GM21723 (cell line): ENCODE data around the gene GP5.

Source experiments
- ATAC-seq: cut with Tn5 transposase; IDR thresholded peaks from one replicate; pipeline ENCODE4 v1.9.1; 2021; ENCODE audit warnings: mild to moderate bottlenecking, moderate library complexity; ENCODE audit not compliant: unreplicated experiment

The GP5 gene

GRCh38 chr3:194399166-194399565, at the start of gene GP5:
TSS of gene GP5 (minus strand) at chr3:194399266. CDS start at chr3:194398282, 984 bp downstream.
- ATAC-seq, result no peak

GRCh38 chr3:194447657-194448056, 48.6 kb upstream of the GP5 start:
- no peak for ATAC-seq

- no peak for ATAC-seq
Observed at GRCh38 chr3:194447161-194447560, 48.1 kb upstream of the GP5 start.

- no peak for ATAC-seq
Observed at GRCh38 chr3:194446754-194447153, 47.7 kb upstream of the GP5 start.

GRCh38 chr3:194446172-194446571, 47.1 kb upstream of the GP5 start:
- ATAC-seq, result no peak

- no peak for ATAC-seq
Observed at GRCh38 chr3:194443901-194444300, 44.8 kb upstream of the GP5 start.

- no peak for ATAC-seq
Observed at GRCh38 chr3:194440756-194441155, 41.7 kb upstream of the GP5 start.

GRCh38 chr3:194439881-194440550, 41.0 kb upstream of the GP5 start:
- ATAC-seq, result no peak

GRCh38 chr3:194434503-194434902, 35.4 kb upstream of the GP5 start:
- ATAC-seq, result no peak

- ATAC-seq, result no peak
Observed at GRCh38 chr3:194431554-194431953, 32.5 kb upstream of the GP5 start.

- ATAC-seq, result no peak
Observed at GRCh38 chr3:194425399-194425798, 26.3 kb upstream of the GP5 start.

GRCh38 chr3:194424953-194425352, 25.9 kb upstream of the GP5 start:
- no peak for ATAC-seq

- no peak for ATAC-seq
Observed at GRCh38 chr3:194424373-194424772, 25.3 kb upstream of the GP5 start.

GRCh38 chr3:194423317-194423716, 24.3 kb upstream of the GP5 start:
- no peak for ATAC-seq

- ATAC-seq, result no peak
Observed at GRCh38 chr3:194422188-194422587, 23.1 kb upstream of the GP5 start.

GRCh38 chr3:194418671-194419070, 19.6 kb upstream of the GP5 start:
- ATAC-seq, result no peak

GRCh38 chr3:194407423-194407822, 8.4 kb upstream of the GP5 start:
- no peak for ATAC-seq

GRCh38 chr3:194405766-194406165, 6.7 kb upstream of the GP5 start:
- no peak for ATAC-seq

GRCh38 chr3:194404365-194405140, 5.5 kb upstream of the GP5 start:
- ATAC-seq, result no peak

GRCh38 chr3:194401868-194402329, 2.8 kb upstream of the GP5 start:
- ATAC-seq, result no peak

GRCh38 chr3:194401346-194401745, 2.3 kb upstream of the GP5 start:
- no peak for ATAC-seq

- ATAC-seq, result no peak
Observed at GRCh38 chr3:194399874-194400411, 877 bp upstream of the GP5 start.
